Effector CD8-positive, alpha-beta T cell (primary cell): Measurements from ENCODE around the gene MB.

Experiments used
- DNase-seq: peaks from one replicate; lab custom pipeline; 2025; lab: John Stamatoyannopoulos, UW

Gene MB

GRCh38 chr22:35577799-35578659 is 39.1 kb downstream of the MB start:
- no peak for DNase-seq

- DNase-seq, result no peak
Measured at GRCh38 chr22:35576671-35577070, 40.5 kb downstream of the MB start.

- no peak for DNase-seq
Measured at GRCh38 chr22:35575116-35575748, 41.9 kb downstream of the MB start.

DNA sequence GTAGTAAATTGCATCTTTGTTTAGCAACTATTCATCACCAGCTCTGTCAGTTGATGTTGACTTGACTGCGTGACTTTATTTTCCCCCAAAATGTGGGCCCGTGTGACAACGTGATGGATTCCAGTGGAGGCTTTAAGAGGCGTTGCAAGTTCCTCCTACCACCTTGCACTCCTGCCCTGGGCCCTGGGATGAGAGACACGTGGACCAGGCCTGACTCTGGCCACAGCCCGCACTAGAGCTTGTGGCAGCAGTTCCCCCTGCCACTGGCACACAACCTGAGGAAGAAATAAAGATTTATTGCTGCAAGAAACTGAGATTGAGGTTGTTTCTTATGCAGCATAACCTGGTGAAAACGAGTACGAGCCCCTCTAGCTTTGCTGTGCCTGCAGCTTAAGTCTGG is 44.6 kb downstream of the MB start:
- no peak for DNase-seq

GRCh38 chr22:35570686-35571194 is 46.4 kb downstream of the MB start:
- DNase-seq, result no peak

DNA sequence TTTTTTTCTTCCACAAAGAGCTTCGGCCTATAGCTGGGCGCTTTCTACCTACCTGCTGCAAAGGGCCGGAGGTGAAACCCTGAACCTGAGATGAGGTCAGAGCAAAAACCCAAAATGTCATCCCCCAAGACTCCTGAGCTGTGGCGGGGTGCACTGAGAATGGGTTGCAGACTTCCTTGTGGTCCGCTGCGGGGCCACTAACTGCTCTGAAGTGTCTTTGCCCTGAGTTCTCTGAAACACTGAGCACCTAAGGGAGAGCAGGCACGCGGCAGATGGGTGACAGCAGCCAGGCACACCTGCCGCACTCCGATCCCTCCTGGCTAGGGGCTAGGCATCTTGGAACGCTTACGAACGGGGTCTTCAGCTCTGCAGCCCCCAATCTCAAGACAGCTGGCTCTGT is 47.2 kb downstream of the MB start:
- DNase-seq, result no peak

GRCh38 chr22:35568751-35569739 is 48.1 kb downstream of the MB start:
- no peak for DNase-seq

- DNase-seq, result no peak
Measured at GRCh38 chr22:35567351-35568141, 49.6 kb downstream of the MB start.

DNA sequence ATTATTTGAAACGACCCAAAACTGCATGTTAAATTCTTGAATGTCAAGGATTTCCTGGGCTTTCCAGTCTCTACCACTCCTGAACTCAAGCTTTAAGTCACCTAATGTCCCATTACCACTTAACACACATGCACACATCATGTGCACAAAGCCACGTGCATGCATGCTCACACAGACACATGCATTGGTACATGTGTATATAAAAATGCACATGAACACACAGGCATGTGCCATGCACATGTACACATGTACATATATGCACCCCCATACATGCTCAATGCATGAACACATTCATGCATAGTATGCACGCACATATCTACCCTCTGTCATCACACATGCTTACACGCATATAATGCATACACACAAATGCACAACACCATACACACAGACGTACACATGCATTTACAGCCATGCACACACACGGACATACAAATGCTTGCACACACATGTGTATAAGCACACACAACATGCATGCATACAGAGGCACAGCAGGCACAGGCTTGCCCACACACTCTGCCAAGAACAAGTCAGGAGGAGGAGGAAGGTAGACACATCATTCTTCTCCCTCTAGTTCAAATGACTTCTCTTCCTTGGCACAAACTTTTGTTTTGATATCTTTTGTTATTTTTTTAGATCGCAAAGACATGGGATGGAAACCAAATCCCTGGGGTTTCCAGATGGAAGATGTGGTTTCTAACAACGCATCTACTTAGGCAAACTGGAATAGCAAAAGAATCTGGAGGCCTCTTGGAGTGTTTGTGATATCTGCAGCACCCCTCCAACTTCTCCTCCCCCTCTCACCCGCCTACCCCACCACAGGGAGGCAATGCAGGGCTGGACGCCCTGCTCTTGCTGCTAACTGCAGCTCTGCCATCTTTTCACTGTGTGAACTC is 51.9 kb downstream of the MB start:
- no peak for DNase-seq

DNA sequence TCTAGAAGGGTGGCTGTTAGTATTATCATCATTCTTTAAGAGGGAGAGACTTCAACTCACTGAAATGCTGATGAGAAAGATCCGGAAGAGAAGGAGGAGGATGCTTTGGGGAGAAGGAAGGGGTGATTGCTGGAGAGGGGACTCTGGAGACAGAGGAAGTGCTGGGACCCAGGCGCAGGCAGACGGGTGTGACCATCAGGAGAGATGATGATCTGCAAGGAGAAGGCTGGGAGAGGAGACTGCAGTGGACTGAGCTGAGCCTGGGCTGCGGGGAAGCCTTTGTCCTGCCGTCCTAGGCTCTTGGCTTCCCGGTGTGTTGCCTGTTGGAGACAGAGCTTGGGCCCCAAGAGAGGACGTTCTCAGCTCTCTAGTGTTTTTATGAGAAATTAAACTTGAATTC is 53.9 kb downstream of the MB start:
- no peak for DNase-seq

DNA sequence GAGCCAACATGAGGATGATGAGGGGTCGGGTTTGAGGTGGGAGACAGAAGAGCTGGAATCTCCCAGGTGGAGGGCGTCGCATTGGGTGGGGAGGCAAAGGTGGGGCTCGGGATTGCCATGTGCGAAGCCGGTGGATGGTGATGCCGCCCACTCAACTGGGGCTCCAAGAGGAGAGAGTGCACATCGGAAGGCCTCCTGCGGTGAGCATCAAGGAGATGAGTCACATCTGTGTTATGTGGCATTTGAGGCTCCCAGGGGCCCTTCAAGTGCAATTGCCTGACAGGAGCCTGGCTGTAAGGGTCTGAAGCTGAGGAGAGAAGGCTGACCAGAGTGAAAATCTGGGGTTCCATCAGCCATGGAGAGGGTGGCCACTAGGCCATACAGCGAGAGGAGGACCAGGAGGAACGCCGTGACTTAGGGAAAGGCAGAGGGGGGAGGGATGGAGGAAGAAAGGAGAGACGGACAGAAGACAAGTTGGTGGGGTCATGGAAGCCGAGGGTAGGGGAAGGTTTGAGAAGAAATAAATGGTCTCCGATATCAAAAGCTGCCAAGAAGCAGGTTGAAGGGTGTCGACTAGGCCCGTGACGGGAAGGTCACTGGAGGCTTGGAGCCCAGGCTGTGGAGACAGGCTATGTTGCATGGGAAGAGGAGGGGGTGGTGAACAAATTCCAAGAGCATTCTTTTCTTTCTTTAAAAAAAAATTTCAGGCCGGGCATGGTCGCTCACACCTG is 55.2 kb downstream of the MB start:
- no peak for DNase-seq

DNA sequence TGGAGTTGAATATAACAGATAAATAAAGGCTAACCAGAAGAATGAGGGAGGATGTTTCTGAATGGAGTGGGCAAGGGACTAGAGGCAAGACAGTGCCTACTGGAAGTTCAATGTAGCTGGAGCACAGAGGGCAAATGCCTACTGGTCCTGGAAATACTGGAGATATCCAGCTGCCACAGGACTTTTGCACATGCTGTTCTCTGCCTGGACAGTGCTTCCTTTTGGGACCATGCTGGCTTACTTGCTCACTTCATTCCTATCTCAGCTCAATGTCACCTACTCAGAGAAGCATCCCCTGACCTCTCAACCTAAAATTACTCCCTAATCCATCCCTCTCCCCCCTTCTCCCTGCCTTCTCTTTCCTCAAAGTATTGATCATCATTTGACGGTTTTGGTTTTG is 56.3 kb downstream of the MB start:
- DNase-seq, result no peak

GRCh38 chr22:35560366-35560765 is 56.8 kb downstream of the MB start:
- no peak for DNase-seq

DNA sequence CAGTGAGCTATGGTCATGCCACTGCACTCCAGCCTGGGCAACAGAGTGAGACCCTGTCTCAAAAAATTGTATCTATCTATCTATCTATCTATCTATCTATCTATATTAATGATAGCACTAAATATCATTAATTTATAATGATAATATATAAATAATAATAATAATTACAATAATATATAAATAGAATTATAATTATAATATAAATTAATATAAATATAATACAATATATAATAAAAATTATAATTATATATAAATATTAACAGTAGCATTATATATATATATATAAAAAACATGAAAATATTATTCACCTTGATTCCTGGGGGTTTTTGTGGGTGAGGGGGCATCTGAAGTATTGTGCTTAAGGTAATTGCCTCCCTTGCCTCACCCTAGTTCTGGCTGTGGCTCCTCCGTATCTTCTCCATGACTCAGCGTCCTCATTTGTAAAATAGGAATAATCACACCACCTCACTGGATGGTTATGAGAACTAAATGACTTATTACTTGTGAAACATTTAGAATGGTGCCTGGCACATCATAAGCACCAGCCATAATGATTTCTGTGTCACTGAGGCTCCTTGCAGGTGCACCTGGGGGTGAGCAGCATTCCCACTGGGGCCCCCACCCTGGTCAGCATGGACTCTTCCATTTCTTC is 57.6 kb downstream of the MB start:
- no peak for DNase-seq

GRCh38 chr22:35558719-35559118 is 58.4 kb downstream of the MB start:
- no peak for DNase-seq

DNA sequence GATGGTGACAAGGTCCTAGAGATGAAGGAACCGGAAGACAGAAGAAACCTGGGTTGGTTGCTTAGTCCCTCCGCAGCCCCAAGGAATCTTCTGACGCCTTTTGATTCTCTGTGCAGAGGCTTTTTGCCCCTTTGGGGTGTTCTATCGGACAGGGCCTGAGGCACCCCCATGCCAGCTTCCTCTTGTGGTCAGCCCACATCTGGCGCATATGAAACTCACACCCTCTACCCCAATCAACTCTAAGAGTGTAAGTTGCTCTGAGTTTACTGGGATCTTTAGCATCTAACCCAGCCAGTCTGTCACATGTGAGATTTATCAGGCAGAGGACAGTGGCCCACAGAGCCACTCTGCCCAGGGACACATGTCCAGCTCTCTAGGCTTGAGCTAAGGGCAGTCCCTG is 59.1 kb downstream of the MB start:
- no peak for DNase-seq
